SJCRH30 (cell line): ENCODE data around the gene KRT74. TPM values are rescaled to one million over a fixed set of nuclear protein-coding genes. Genes with fewer than 3 reads are reported as not detected.

Experiments
- DNase-seq, 2 experiments: peaks; one replicate each; pipeline ENCODE4 v3.0.0-alpha.2; 2015 to 2020
- H3K27ac ChIP-seq: fragments of 250-450 bp; sonication (Bioruptor Pico); 2 replicates; pipeline ENCODE4 v1.5.1; 2020; ENCODE audit warnings: mild to moderate bottlenecking, moderate library complexity
- H3K27me3 ChIP-seq: fragments of 250-450 bp; sonication (Bioruptor Pico); 2 replicates; pipeline ENCODE4 v1.5.1; 2020; ENCODE audit warnings: mild to moderate bottlenecking, moderate library complexity
- H3K36me3 ChIP-seq: fragments of 250-450 bp; sonication (Bioruptor Pico); 2 replicates; pipeline ENCODE4 v1.5.1; 2020; ENCODE audit warnings: mild to moderate bottlenecking, moderate library complexity
- H3K4me1 ChIP-seq: fragments of 250-450 bp; sonication (Bioruptor Pico); 2 replicates; pipeline ENCODE4 v1.5.1; 2020; ENCODE audit warnings: mild to moderate bottlenecking, moderate library complexity
- H3K4me3 ChIP-seq: fragments of 250-450 bp; sonication (Bioruptor Pico); 2 replicates; pipeline ENCODE4 v1.5.1; 2020; ENCODE audit warnings: mild to moderate bottlenecking, moderate library complexity
- H3K9me3 ChIP-seq: fragments of 250-450 bp; sonication (Bioruptor Pico); replicated peaks from 2 replicates; pipeline ENCODE4 v1.5.1; 2020; ENCODE audit warnings: mild to moderate bottlenecking, moderate library complexity
- total RNA-seq: library from RNA; depleted of rRNA; stranded (reverse); fragments of >200 nt; shearing (Covaris generic); gene quantifications from 2 replicates; pipeline ENCODE4 v1.2.3, GENCODE V29; 2014; rRNA removed

KRT74 gene
- total RNA-seq, result not detected in 2 replicates

GRCh38 chr12:52573743-52574142, at the start of gene KRT74:
Gene KRT74 (minus strand): TSS chr12:52573843. CDS start chr12:52573777, 66 bp downstream.
- Histone ChIP-seq H3K27me3 (peaks cover 2% of the 10 kb centered on the region; the same call in 1 of the 2 replicates), H3K9me3 (no peaks in the 10 kb centered on the region)

DNA sequence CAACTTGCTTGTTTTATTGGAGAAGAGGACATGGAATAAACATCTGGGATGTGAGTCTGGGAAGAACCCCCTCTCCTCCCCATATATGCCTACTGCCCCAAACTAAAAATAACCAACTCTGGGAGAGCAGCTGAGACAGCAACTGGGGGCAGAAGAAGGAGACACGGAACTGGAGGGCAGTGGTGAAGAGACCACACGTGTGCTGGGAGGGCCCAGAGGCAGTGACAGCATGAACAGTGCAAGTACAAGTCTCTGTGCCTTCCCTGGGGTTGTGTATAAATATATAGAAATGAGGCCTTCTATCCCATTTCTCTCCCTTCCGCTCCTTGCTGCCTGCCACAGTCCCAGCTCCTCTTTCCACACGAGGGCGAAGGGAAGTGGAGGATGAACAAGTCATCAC, 48.7 kb upstream of the KRT74 start:
- Histone ChIP-seq H3K27me3 (peaks cover 12% of the 10 kb centered on the region; the same call in 1 of the 2 replicates), H3K27ac (no peak overlapping the region), H3K4me1 (no peaks in the 10 kb centered on the region), H3K36me3 (no peaks in the 10 kb centered on the region), H3K9me3 (no peaks in the 10 kb centered on the region), H3K4me3 (no peak overlapping the region)
- DNase-seq, result no peak

More at GRCh38 chr12:52573743-52574142, at the start of gene KRT74:
- Histone ChIP-seq H3K36me3 (no peaks in the 10 kb centered on the region), H3K4me3 (no peak within 1 kb of the TSS), H3K4me1 (no peaks in the 10 kb centered on the region), H3K27ac (no peak within 1 kb of the TSS)
- no peak for DNase-seq

GRCh38 chr12:52618866-52619265, 45.2 kb upstream of the KRT74 start:
- Histone ChIP-seq H3K36me3 (no peaks in the 10 kb centered on the region), H3K4me1 (no peaks in the 10 kb centered on the region), H3K27me3 (peaks cover 12% of the 10 kb centered on the region; the same call in 1 of the 2 replicates), H3K27ac (no peak overlapping the region), H3K9me3 (no peaks in the 10 kb centered on the region), H3K4me3 (no peak overlapping the region)
- no peak for DNase-seq

GRCh38 chr12:52618216-52618615, 44.6 kb upstream of the KRT74 start, which contains the start of gene KRT73:
Gene KRT73 (minus strand): TSS chr12:52618559. CDS start chr12:52618524, 35 bp downstream.
- Histone ChIP-seq H3K4me1 (no peaks in the 10 kb centered on the region), H3K9me3 (no peaks in the 10 kb centered on the region), H3K36me3 (no peaks in the 10 kb centered on the region), H3K4me3 (no peak within 1 kb of the TSS), H3K27me3 (peaks cover 12% of the 10 kb centered on the region; the same call in 1 of the 2 replicates), H3K27ac (no peak within 1 kb of the TSS)
- no peak for DNase-seq

DNA sequence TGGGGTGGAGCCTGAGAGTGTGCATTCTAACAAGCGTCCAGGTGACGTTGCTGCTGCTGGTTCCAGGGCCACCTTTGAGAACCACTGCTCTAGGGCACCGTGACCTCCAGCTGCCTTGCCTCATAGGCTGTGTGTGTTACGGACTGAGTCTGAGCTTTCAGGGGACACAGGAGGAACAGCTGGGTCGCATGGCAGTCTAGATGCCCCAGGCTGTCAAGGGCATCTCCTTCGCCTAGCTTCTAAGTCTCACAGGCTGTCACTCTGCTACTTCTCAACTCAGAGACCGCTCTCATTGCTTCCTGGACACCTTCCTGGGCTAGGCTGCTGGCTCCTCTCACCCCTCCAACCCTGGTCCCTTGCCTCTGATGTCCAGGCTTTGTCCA, 43.8 kb upstream of the KRT74 start:
- Histone ChIP-seq H3K9me3 (no peaks in the 10 kb centered on the region), H3K27me3 (peaks cover 12% of the 10 kb centered on the region; the same call in 1 of the 2 replicates), H3K4me3 (no peak overlapping the region), H3K27ac (no peak overlapping the region), H3K36me3 (no peaks in the 10 kb centered on the region), H3K4me1 (no peaks in the 10 kb centered on the region)
- DNase-seq, result no peak

GRCh38 chr12:52616680-52617402, 43.2 kb upstream of the KRT74 start:
- peaks cover 12% of the 10 kb centered on the region; the same call in 1 of the 2 replicates for H3K27me3 ChIP-seq
- H3K36me3 ChIP-seq, result no peaks in the 10 kb centered on the region
- H3K4me1 ChIP-seq, result no peaks in the 10 kb centered on the region
- no peak overlapping the region for H3K27ac ChIP-seq
- H3K9me3 ChIP-seq, result no peaks in the 10 kb centered on the region
- no peak for DNase-seq
- H3K4me3 ChIP-seq, result no peak overlapping the region

DNA sequence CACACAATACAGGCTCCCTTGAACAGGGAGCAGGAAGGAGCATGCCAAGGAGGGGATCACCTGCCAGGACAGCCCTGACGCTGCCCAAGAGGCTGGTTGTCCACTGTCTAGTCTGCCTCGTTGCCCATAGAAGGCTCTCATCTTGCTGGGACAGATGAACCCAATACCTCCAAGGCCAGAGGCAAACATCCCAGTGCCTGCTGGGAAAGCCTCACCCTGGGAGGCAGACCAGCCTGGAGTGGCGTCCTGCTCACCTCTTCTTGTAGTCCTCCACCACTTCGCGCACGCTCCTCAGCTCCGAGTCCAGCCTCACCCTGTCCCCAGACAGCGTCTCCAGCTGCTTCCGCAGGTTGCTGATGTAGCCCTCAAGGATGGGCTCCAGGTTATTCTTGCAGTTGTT, 42.3 kb upstream of the KRT74 start:
- Histone ChIP-seq H3K27me3 (peaks cover 12% of the 10 kb centered on the region; the same call in 1 of the 2 replicates), H3K9me3 (no peaks in the 10 kb centered on the region), H3K4me1 (no peaks in the 10 kb centered on the region)

GRCh38 chr12:52615208-52615868, 41.7 kb upstream of the KRT74 start:
- DNase-seq, result no peak
- Histone ChIP-seq H3K36me3 (no peaks in the 10 kb centered on the region), H3K27me3 (peaks cover 12% of the 10 kb centered on the region; the same call in 1 of the 2 replicates), H3K4me1 (no peaks in the 10 kb centered on the region), H3K27ac (no peak overlapping the region), H3K9me3 (no peaks in the 10 kb centered on the region), H3K4me3 (no peak overlapping the region)

More for the DNA sequence above, 42.3 kb upstream of the KRT74 start:
- no peak overlapping the region for H3K27ac ChIP-seq
- H3K4me3 ChIP-seq, result no peak overlapping the region
- H3K36me3 ChIP-seq, result no peaks in the 10 kb centered on the region
- no peak for DNase-seq

GRCh38 chr12:52614381-52615207, 41.0 kb upstream of the KRT74 start:
- Histone ChIP-seq H3K27ac (no peak overlapping the region), H3K4me3 (no peak overlapping the region), H3K36me3 (no peaks in the 10 kb centered on the region), H3K9me3 (no peaks in the 10 kb centered on the region), H3K27me3 (peaks cover 12% of the 10 kb centered on the region; the same call in 1 of the 2 replicates), H3K4me1 (no peaks in the 10 kb centered on the region)
- DNase-seq, result no peak

GRCh38 chr12:52613384-52614030, 39.9 kb upstream of the KRT74 start:
- peaks cover 9% of the 10 kb centered on the region; the same call in 1 of the 2 replicates for H3K27me3 ChIP-seq
- H3K4me1 ChIP-seq, result no peaks in the 10 kb centered on the region
- H3K9me3 ChIP-seq, result no peaks in the 10 kb centered on the region
- H3K4me3 ChIP-seq, result no peak overlapping the region
- H3K36me3 ChIP-seq, result no peaks in the 10 kb centered on the region
- no peak for DNase-seq
- no peak overlapping the region for H3K27ac ChIP-seq

GRCh38 chr12:52612431-52613383, 39.1 kb upstream of the KRT74 start:
- Histone ChIP-seq H3K4me3 (no peak overlapping the region), H3K4me1 (no peaks in the 10 kb centered on the region), H3K27me3 (peaks cover 4% of the 10 kb centered on the region; the same call in 1 of the 2 replicates), H3K27ac (no peak overlapping the region), H3K36me3 (no peaks in the 10 kb centered on the region), H3K9me3 (no peaks in the 10 kb centered on the region)
- DNase-seq, result no peak

GRCh38 chr12:52611080-52611468, 37.4 kb upstream of the KRT74 start:
- Histone ChIP-seq H3K36me3 (no peaks in the 10 kb centered on the region), H3K4me3 (no peak overlapping the region), H3K4me1 (no peaks in the 10 kb centered on the region), H3K27me3 (no peaks in the 10 kb centered on the region; the same call in 1 of the 2 replicates), H3K9me3 (no peaks in the 10 kb centered on the region), H3K27ac (no peak overlapping the region)
- DNase-seq, result no peak

DNA sequence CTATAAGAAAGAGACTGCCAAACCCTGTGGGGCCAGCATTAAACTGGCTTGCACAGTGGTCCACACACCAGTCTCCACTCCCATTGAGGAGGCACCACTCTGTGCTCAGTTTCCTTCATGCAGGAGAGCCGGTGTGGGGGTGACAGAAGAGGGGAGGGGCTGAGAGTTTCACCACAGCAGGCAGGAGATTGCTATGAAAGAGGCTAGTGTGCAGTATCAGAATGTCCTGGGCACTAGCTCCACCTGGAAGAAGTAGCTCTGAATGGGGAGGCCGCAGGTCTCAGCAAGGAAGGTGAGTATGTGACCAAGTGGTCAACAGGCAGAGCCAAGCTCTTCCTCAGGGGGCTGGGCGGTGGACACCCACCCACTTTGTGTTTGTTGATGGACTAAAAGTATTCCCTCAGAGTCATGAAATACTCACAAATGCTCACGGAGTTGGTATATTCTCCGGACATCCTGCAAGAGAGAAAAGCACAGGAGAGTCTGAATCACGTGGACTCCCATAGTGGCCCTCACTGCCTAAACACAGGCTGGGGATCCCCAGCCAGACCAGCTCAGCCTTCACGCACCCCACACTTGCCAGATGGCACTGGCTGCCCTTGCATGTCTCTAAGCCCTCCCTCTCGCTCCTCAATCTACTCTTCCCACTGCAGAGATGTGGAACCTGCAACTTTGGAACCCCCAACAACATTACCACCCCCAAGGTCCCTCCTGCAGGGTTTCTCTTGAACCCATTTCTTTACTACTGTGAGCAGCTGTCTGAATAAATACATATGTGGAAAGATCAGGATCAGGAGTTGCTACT, 35.4 kb upstream of the KRT74 start:
- H3K27ac ChIP-seq, result no peak overlapping the region
- DNase-seq, result no peak
- H3K9me3 ChIP-seq, result no peaks in the 10 kb centered on the region
- H3K36me3 ChIP-seq, result no peaks in the 10 kb centered on the region
- no peaks in the 10 kb centered on the region; the same call in 1 of the 2 replicates for H3K27me3 ChIP-seq
- no peak overlapping the region for H3K4me3 ChIP-seq
- no peaks in the 10 kb centered on the region for H3K4me1 ChIP-seq
